GM21515 (cell line): Measurements from ENCODE around the gene PPP1R36.
"Not testable (repeated sequence)": the region's sequence is repeated elsewhere in the genome, so short reads cannot be mapped to it uniquely, and the experiment has no call there.

Source experiments
- ATAC-seq: cut with Tn5 transposase; IDR thresholded peaks from one replicate; pipeline ENCODE4 v1.9.1; 2021; ENCODE audit not compliant: unreplicated experiment

Gene PPP1R36

GRCh38 chr14:64549791-64550620 is at the start of gene PPP1R36:
Gene PPP1R36 (plus strand): TSS chr14:64549961. CDS start chr14:64549998, 37 bp downstream.
- no peak for ATAC-seq

GRCh38 chr14:64500088-64500487 is 49.7 kb upstream of the PPP1R36 start:
- no peak for ATAC-seq

GRCh38 chr14:64501411-64502171 is 48.2 kb upstream of the PPP1R36 start:
- no peak for ATAC-seq

- no peak for ATAC-seq
These were observed 47.3 kb upstream of the PPP1R36 start for GRCh38 chr14:64502456-64502855.

- ATAC-seq: peak; percentile 5
These were observed 46.8 kb upstream of the PPP1R36 start for GRCh38 chr14:64502887-64503433.

GRCh38 chr14:64503434-64504309 is 46.1 kb upstream of the PPP1R36 start, which contains the start of gene ZBTB25:
Gene ZBTB25 (minus strand): TSS chr14:64503838. CDS start chr14:64490533, 13,305 bp downstream.
- ATAC-seq: peak; percentile 57

- peak; percentile 25 for ATAC-seq
These were observed 45.4 kb upstream of the PPP1R36 start, which contains the start of gene ZBTB1 for GRCh38 chr14:64504310-64504896. Gene ZBTB1 (plus strand): TSS chr14:64504770. CDS start chr14:64521505, 16,735 bp downstream.

- peak; percentile 27 for ATAC-seq
These were observed 44.6 kb upstream of the PPP1R36 start for GRCh38 chr14:64504897-64505794.

- ATAC-seq: no peak
These were observed 43.0 kb upstream of the PPP1R36 start for GRCh38 chr14:64506721-64507120.

- no peak for ATAC-seq
These were observed 42.2 kb upstream of the PPP1R36 start for GRCh38 chr14:64507376-64508156.

GRCh38 chr14:64508215-64508776 is 41.5 kb upstream of the PPP1R36 start:
- ATAC-seq: no peak

- no peak for ATAC-seq
These were observed 40.7 kb upstream of the PPP1R36 start for GRCh38 chr14:64509036-64509435.

- no peak for ATAC-seq
These were observed 38.7 kb upstream of the PPP1R36 start for GRCh38 chr14:64510825-64511671.

GRCh38 chr14:64513271-64513670 is 36.5 kb upstream of the PPP1R36 start:
- ATAC-seq: no peak

- ATAC-seq: no peak
These were observed 34.7 kb upstream of the PPP1R36 start for GRCh38 chr14:64515053-64515452.

- ATAC-seq: no peak
These were observed 32.8 kb upstream of the PPP1R36 start for GRCh38 chr14:64516969-64517368.

- ATAC-seq: not testable (repeated sequence)
These were observed 32.1 kb upstream of the PPP1R36 start for GRCh38 chr14:64517667-64518066.
